ENCODE measurements around the gene SLMAP.
A peak's percentile ranks its signal among the peaks of the same experiment; 100 is the strongest.

The SLMAP gene

GRCh38 chr3:57755741-57756527 lies at the start of gene SLMAP:
SLMAP (plus strand) TSS chr3:57756309; CDS start chr3:57757652, 1,343 bp downstream.
- Histone ChIP-seq H3K79me2 (ENCODE audit: insufficient read depth, low read length) (peaks cover 49% of the 10 kb centered on the region), H2AFZ (ENCODE audit: low read length) (peak within 1 kb of the TSS; percentile 99), H3K4me1 (ENCODE audit: insufficient read depth, low read length, poor library complexity, severe bottlenecking) (peaks cover 46% of the 10 kb centered on the region), H3K27me3 (ENCODE audit: insufficient read depth, low read length, poor library complexity, severe bottlenecking) (no peaks in the 10 kb centered on the region), H3K4me3 (ENCODE audit: low read length, poor library complexity, severe bottlenecking) (peak within 1 kb of the TSS; percentile 81), H3K9me2 (replicated peaks; ENCODE audit: low read depth, low read length) (no peaks in the 10 kb centered on the region), H4K20me1 (ENCODE audit: insufficient read depth, low read length, poor library complexity, severe bottlenecking) (peaks cover 33% of the 10 kb centered on the region), H3K4me2 (ENCODE audit: low read depth, low read length, poor library complexity, severe bottlenecking) (peak within 1 kb of the TSS; percentile 87), H3K9me3 (ENCODE audit: insufficient read depth, low read depth, low read length) (no peaks in the 10 kb centered on the region), H3K36me3 (ENCODE audit: insufficient read depth, low read length) (no peaks in the 10 kb centered on the region), H3F3A (ENCODE audit: low read depth) (no peaks in the 10 kb centered on the region), H3K9ac (ENCODE audit: low read depth, low read length, poor library complexity, severe bottlenecking) (peak within 1 kb of the TSS; percentile 87)
- no peak for TF ChIP-seq EZH2phosphoT487 (IDR thresholded peaks at IDR 0.05; ENCODE audit: borderline replicate concordance)
- TF ChIP-seq CTCF (conservative IDR thresholded peaks at IDR 0.05; ENCODE audit: low read length): no peak

- TF ChIP-seq EZH2phosphoT487 (IDR thresholded peaks at IDR 0.05; ENCODE audit: borderline replicate concordance): no peak
- TF ChIP-seq CTCF (conservative IDR thresholded peaks at IDR 0.05; ENCODE audit: low read length): no peak
- no peaks in the 10 kb centered on the region for H3K9me3 ChIP-seq (ENCODE audit: insufficient read depth, low read depth, low read length)
- H3K9ac ChIP-seq (ENCODE audit: low read depth, low read length, poor library complexity, severe bottlenecking): no peak overlapping the region
- no peaks in the 10 kb centered on the region for H3K36me3 ChIP-seq (ENCODE audit: insufficient read depth, low read length)
- H3F3A ChIP-seq (ENCODE audit: low read depth): no peaks in the 10 kb centered on the region
- H2AFZ ChIP-seq (ENCODE audit: low read length): no peak overlapping the region
- no peak overlapping the region for H3K4me2 ChIP-seq (ENCODE audit: low read depth, low read length, poor library complexity, severe bottlenecking)
- no peaks in the 10 kb centered on the region for H3K4me1 ChIP-seq (ENCODE audit: insufficient read depth, low read length, poor library complexity, severe bottlenecking)
- no peaks in the 10 kb centered on the region for H4K20me1 ChIP-seq (ENCODE audit: insufficient read depth, low read length, poor library complexity, severe bottlenecking)
- H3K9me2 ChIP-seq (replicated peaks; ENCODE audit: low read depth, low read length): no peaks in the 10 kb centered on the region
- no peaks in the 10 kb centered on the region for H3K79me2 ChIP-seq (ENCODE audit: insufficient read depth, low read length)
- no peak overlapping the region for H3K4me3 ChIP-seq (ENCODE audit: low read length, poor library complexity, severe bottlenecking)
- H3K27me3 ChIP-seq (ENCODE audit: insufficient read depth, low read length, poor library complexity, severe bottlenecking): no peaks in the 10 kb centered on the region
Observed at GRCh38 chr3:57706462-57706861, 49.6 kb upstream of the SLMAP start.

- H3K36me3 ChIP-seq (ENCODE audit: insufficient read depth, low read length): no peaks in the 10 kb centered on the region
- H3K9ac ChIP-seq (ENCODE audit: low read depth, low read length, poor library complexity, severe bottlenecking): no peak overlapping the region
- H3F3A ChIP-seq (ENCODE audit: low read depth): no peaks in the 10 kb centered on the region
- no peaks in the 10 kb centered on the region for H4K20me1 ChIP-seq (ENCODE audit: insufficient read depth, low read length, poor library complexity, severe bottlenecking)
- TF ChIP-seq EZH2phosphoT487 (IDR thresholded peaks at IDR 0.05; ENCODE audit: borderline replicate concordance): no peak
- no peak for TF ChIP-seq CTCF (conservative IDR thresholded peaks at IDR 0.05; ENCODE audit: low read length)
- H3K79me2 ChIP-seq (ENCODE audit: insufficient read depth, low read length): no peaks in the 10 kb centered on the region
- no peak overlapping the region for H3K4me3 ChIP-seq (ENCODE audit: low read length, poor library complexity, severe bottlenecking)
- no peak overlapping the region for H3K4me2 ChIP-seq (ENCODE audit: low read depth, low read length, poor library complexity, severe bottlenecking)
- no peaks in the 10 kb centered on the region for H3K27me3 ChIP-seq (ENCODE audit: insufficient read depth, low read length, poor library complexity, severe bottlenecking)
- no peaks in the 10 kb centered on the region for H3K9me3 ChIP-seq (ENCODE audit: insufficient read depth, low read depth, low read length)
- H3K4me1 ChIP-seq (ENCODE audit: insufficient read depth, low read length, poor library complexity, severe bottlenecking): no peaks in the 10 kb centered on the region
- no peaks in the 10 kb centered on the region for H3K9me2 ChIP-seq (replicated peaks; ENCODE audit: low read depth, low read length)
- peak overlapping the region; percentile 91 for H2AFZ ChIP-seq (ENCODE audit: low read length)
Observed at GRCh38 chr3:57709031-57709430, 47.1 kb upstream of the SLMAP start.
